Stomach (tissue), 4 donors: Measurements from ENCODE around the gene BCL2L1.

ENCODE experiments used
- CTCF ChIP-seq, 7 experiments: fragments of 450-650 bp in 4 of 7; fragments of 200-600 bp in 3 of 7; sonication (generic) in 3 of 7; IDR thresholded peaks; one replicate each; pipeline ENCODE4 v1.5.1; 2016 to 2019; ENCODE audit warnings: antibody characterized with exemption in 7 of 7, control low read depth in 2 of 7, mild to moderate bottlenecking in 1 of 7
- EP300 ChIP-seq: sonication (generic); formaldehyde crosslinking; IDR thresholded peaks from one replicate; pipeline ENCODE4 v1.6.1; 2017; ENCODE audit warnings: antibody characterized with exemption

GRCh38 chr20:31684153-31685015, 38.3 kb downstream of the BCL2L1 start:
- TF ChIP-seq CTCF (IDR thresholded peaks at IDR 0.05) (no peak), EP300 (no peak)
